Measurements from ENCODE around the gene GRK5. TPM values are rescaled to one million over a fixed set of nuclear protein-coding genes. Genes with fewer than 3 reads are reported as not detected.

GRK5 gene
- total RNA-seq, 4 donors from 2014 or later: 6.0 to 111 (median 9.5) TPM

DNA sequence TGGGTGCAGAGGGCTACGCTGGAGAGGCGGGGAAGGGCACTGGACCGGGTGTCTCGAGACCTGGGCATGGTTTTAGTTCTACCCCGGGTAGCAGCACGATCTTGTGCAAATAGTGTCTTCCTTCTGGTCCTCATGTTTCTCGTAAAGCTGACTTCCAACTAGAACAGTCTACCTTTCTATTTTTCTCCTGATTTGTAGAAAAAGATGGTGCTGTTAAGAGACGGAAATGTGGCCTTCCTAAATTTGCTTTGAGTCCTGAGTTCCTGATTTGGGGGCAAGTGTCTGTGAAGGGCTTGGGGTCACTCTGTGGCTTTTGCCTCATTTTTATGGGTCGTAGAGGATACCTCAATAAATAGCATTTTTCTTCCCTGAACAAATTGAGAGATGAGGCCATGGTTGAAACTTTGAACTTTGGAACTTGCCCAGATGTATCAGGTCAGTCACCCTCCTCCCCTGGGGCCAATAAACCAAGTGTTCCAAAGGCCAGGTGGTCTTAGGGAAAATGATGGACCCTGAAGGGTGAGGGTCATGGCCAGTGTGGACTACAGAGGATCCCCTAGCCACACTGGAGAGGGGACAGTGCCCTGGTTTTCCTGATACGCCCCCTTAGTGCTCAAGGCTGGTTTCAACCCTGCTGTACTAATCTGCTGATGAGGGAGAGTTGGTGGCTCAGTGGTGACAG, 45.2 kb downstream of the GRK5 start:
- Histone ChIP-seq H3K27ac (peak overlapping the region; percentile 83 to 86 (median 85)), H3K4me3 (no peak overlapping the region), H3K36me3 (no peaks in the 10 kb centered on the region), H3K4me1 (peaks cover 26 to 64% (median 35%) of the 10 kb centered on the region in 4 donors), H3K9me3 (no peaks in the 10 kb centered on the region), H3K27me3 (no peaks in the 10 kb centered on the region)
- DNase-seq: no peak
- in situ Hi-C loops (cut with MboI; ENCODE audit: low pct_ligation_motif_present in 1 of 4, low pct_unique_long_range_greater_than_20kb in 1 of 4, low sequenced_read_pairs in 3 of 4): no loop called here
- WGBS, 2 donors (ENCODE audit: low coverage in 1 of 2): 91% methylated on average over 10 of the region's 10 CpGs; no CpG with 5 or more reads in 1 of the 2 donors
- TF ChIP-seq POLR2AphosphoS5 (IDR thresholded peaks at IDR 0.05) (no peak), POLR2A (IDR thresholded peaks at IDR 0.05) (no peak), EP300 (IDR thresholded peaks at IDR 0.05; ENCODE audit: low read depth) (no peak), CTCF (IDR thresholded peaks at IDR 0.05) (no peak)
- intact Hi-C loops (cut with DNase I; ENCODE audit: low total_unique reads): loop anchor here (5.0 kb wide), 1 partner anchor 40 kb away; no protein-coding TSS in a partner anchor

DNA sequence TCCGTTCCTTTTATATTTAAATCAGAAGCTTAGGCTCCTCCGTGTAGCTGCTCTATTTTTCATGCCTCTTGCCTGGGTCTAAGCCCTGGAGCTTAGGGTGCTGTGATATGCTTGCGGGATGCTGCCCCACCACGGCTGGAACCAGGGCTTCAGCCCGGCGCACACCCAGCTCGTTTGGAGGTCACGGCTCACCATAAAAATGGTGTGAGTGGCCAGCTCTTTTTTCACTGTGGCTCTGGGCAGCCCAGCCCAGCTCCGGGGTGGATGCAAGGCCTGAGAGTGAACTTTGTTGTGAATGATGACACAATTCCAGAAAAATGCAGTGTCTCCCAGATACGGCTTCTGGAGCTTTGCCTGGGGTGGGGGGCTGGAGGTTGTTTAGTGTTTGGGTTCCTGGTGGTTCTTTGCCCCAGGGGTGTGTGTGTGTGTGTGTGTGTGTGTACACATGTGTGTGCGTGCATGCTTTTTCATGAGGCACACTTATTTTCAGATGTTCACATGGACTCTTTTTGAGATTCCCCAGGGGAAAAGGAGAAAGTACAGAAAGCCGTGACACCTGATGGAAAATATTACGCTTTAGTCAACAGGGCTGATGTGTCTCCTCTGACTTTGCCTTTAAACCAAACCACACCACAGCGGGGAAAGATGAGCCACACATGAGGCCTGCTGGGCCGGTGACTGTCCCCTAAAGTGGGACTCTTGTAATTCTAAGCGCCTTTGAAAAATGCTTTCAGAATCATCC, 46.2 kb downstream of the GRK5 start:
- TF ChIP-seq CTCF (IDR thresholded peaks at IDR 0.05) (no peak), EP300 (IDR thresholded peaks at IDR 0.05; ENCODE audit: low read depth) (no peak), POLR2AphosphoS5 (IDR thresholded peaks at IDR 0.05) (peak; percentile 7 to 40 (median 27)), POLR2A (IDR thresholded peaks at IDR 0.05) (no peak)
- Histone ChIP-seq H3K36me3 (no peaks in the 10 kb centered on the region), H3K9me3 (no peaks in the 10 kb centered on the region), H3K4me1 (peaks cover 26 to 71% (median 36%) of the 10 kb centered on the region in 4 donors), H3K4me3 (no peak overlapping the region), H3K27me3 (no peaks in the 10 kb centered on the region), H3K27ac (peak overlapping the region; percentile 83 to 86 (median 85))
- intact Hi-C loops (cut with DNase I; ENCODE audit: low total_unique reads): loop anchor here (5.0 kb wide), 1 partner anchor 41 kb away; no protein-coding TSS in a partner anchor
- in situ Hi-C loops (cut with MboI; ENCODE audit: low pct_ligation_motif_present in 1 of 4, low pct_unique_long_range_greater_than_20kb in 1 of 4, low sequenced_read_pairs in 3 of 4): no loop called here
- WGBS, 2 donors (ENCODE audit: low coverage in 1 of 2): 51 to 60% methylated on average over 3 to 16 of the region's 16 CpGs
- peak; percentile 42 for DNase-seq

- no peak for TF ChIP-seq POLR2AphosphoS5 (IDR thresholded peaks at IDR 0.05)
- TF ChIP-seq CTCF (IDR thresholded peaks at IDR 0.05): no peak
- no peak for TF ChIP-seq EP300 (IDR thresholded peaks at IDR 0.05; ENCODE audit: low read depth)
- no peak for TF ChIP-seq POLR2A (IDR thresholded peaks at IDR 0.05)
- DNase-seq: no peak
- intact Hi-C loops (cut with DNase I; ENCODE audit: low total_unique reads) (loop anchor here (5.0 kb wide), 1 partner anchor 42 kb away; no protein-coding TSS in a partner anchor), in situ Hi-C loops (cut with MboI; ENCODE audit: low pct_ligation_motif_present in 1 of 4, low pct_unique_long_range_greater_than_20kb in 1 of 4, low sequenced_read_pairs in 3 of 4) (no loop called here)
- H3K4me3 ChIP-seq: no peak overlapping the region
- WGBS, 2 donors (ENCODE audit: low coverage in 1 of 2): 66 to 83% methylated on average over 2 to 3 of the region's 3 CpGs
- H3K4me1 ChIP-seq: peaks cover 26 to 71% (median 36%) of the 10 kb centered on the region in 4 donors
- H3K27me3 ChIP-seq: no peaks in the 10 kb centered on the region
- H3K9me3 ChIP-seq: no peaks in the 10 kb centered on the region
- peak overlapping the region; percentile 83 to 86 (median 85) for H3K27ac ChIP-seq
- H3K36me3 ChIP-seq: no peaks in the 10 kb centered on the region
Observed at GRCh38 chr10:119254335-119254734, 47.0 kb downstream of the GRK5 start.

- 93% methylated on average over 8 of the region's 8 CpGs; no CpG with 5 or more reads in 1 of the 2 donors for WGBS, 2 donors (ENCODE audit: low coverage in 1 of 2)
- DNase-seq: no peak
- in situ Hi-C loops (cut with MboI; ENCODE audit: low pct_ligation_motif_present in 1 of 4, low pct_unique_long_range_greater_than_20kb in 1 of 4, low sequenced_read_pairs in 3 of 4): no loop called here
- intact Hi-C loops (cut with DNase I; ENCODE audit: low total_unique reads): no loop called here
- Histone ChIP-seq H3K36me3 (no peaks in the 10 kb centered on the region), H3K4me1 (peaks cover 19 to 54% (median 29%) of the 10 kb centered on the region in 4 donors), H3K27ac (peak overlapping the region in 3 of 4 donors; percentile 83 to 86 (median 84)), H3K4me3 (no peak overlapping the region), H3K9me3 (no peaks in the 10 kb centered on the region), H3K27me3 (no peaks in the 10 kb centered on the region)
- TF ChIP-seq POLR2AphosphoS5 (IDR thresholded peaks at IDR 0.05): no peak
- no peak for TF ChIP-seq POLR2A (IDR thresholded peaks at IDR 0.05)
- no peak for TF ChIP-seq CTCF (IDR thresholded peaks at IDR 0.05)
- no peak for TF ChIP-seq EP300 (IDR thresholded peaks at IDR 0.05; ENCODE audit: low read depth)
Observed at GRCh38 chr10:119256030-119256429, 48.7 kb downstream of the GRK5 start.
